Measurements from ENCODE around the gene CENPN. TPM values are rescaled to one million over a fixed set of nuclear protein-coding genes. Genes with fewer than 3 reads are reported as not detected.

Gene CENPN
- total RNA-seq, 1 experiment from 2014 or later: 76.7 TPM

- Histone ChIP-seq H3K4me2 (ENCODE audit: low read length) (no peak overlapping the region; the same call in 1 of the 2 replicates), H3K36me3 (ENCODE audit: control insufficient read depth in 1 of 2, insufficient read depth in 2 of 2, low read length in 2 of 2) (peaks cover 0 to 6% of the 10 kb centered on the region in 2 experiments; a peak in 2 of 4 replicates), H3K9me3 (ENCODE audit: control insufficient read depth in 1 of 2, insufficient read depth in 1 of 2, low read depth in 1 of 2, low read length in 2 of 2) (no peaks in the 10 kb centered on the region), H2AFZ (ENCODE audit: low read depth, low read length, poor library complexity, severe bottlenecking) (no peak overlapping the region), H3K27ac (ENCODE audit: low read depth, low read length) (no peak overlapping the region), H3K9ac (ENCODE audit: low read length) (no peak overlapping the region), H3K9me2 (ENCODE audit: insufficient read depth) (0 out of 2 replicates have a peak, but pooled peaks cover 3% of the 10 kb centered on the region), H3K4me3 (replicated peaks in 1 of 2; ENCODE audit: low read depth in 1 of 2, low read length in 2 of 2) (no peak overlapping the region), H3K79me2 (ENCODE audit: insufficient read depth, low read length) (peaks cover 100% of the 10 kb centered on the region), H4K20me1 (ENCODE audit: insufficient read depth) (peaks cover 4% of the 10 kb centered on the region; the same call in 1 of the 2 replicates), H3K27me3 (ENCODE audit: insufficient read depth, low read length) (no peaks in the 10 kb centered on the region), H3K4me1 (ENCODE audit: control insufficient read depth in 1 of 2, insufficient read depth in 2 of 2, low read length in 2 of 2) (peaks cover 16 to 36% of the 10 kb centered on the region in 2 experiments)
- POLR2A ChIA-PET: interaction anchor here (0.7 kb wide), 1 partner anchor 20 kb away, joined by 3 read pairs; no protein-coding TSS in a partner anchor
- no TSS peak for BruUV-seq (replicated peaks)
- TF ChIP-seq ATF3 (IDR thresholded peaks at IDR 0.05) (no peak), REST (IDR thresholded peaks at IDR 0.05; ENCODE audit: low read depth) (no peak)
- ATAC-seq (no peak), DNase-seq (ENCODE audit: low read depth, low spot score) (no peak)
- intact Hi-C loops (cut with micrococcal nuclease): no loop called here
- RAD21 ChIA-PET (ENCODE audit: low non-redundant PET in 1 of 2, low total read pairs in 2 of 2, uncharacterized antibody in 2 of 2, unreplicated experiment in 2 of 2): no interaction called here
- CTCF ChIA-PET: no interaction called here
Measured at GRCh38 chr16:80997964-80998620, 8.9 kb upstream of the CENPN start.

- H3K4me2 ChIP-seq (ENCODE audit: low read length): no peak overlapping the region
- ChIA-PET POLR2A (no interaction called here), CTCF (no interaction called here), RAD21 (ENCODE audit: low non-redundant PET in 1 of 2, low total read pairs in 2 of 2, uncharacterized antibody in 2 of 2, unreplicated experiment in 2 of 2) (no interaction called here)
- peaks cover 20 to 33% of the 10 kb centered on the region in 2 experiments; a peak in 3 of 4 replicates for H3K4me1 ChIP-seq (ENCODE audit: control insufficient read depth in 1 of 2, insufficient read depth in 2 of 2, low read length in 2 of 2)
- BruUV-seq (replicated peaks): no TSS peak
- 0 out of 2 replicates have a peak, but pooled peaks cover 3% of the 10 kb centered on the region for H3K9me2 ChIP-seq (ENCODE audit: insufficient read depth)
- H4K20me1 ChIP-seq (ENCODE audit: insufficient read depth): peaks cover 21% of the 10 kb centered on the region; the same call in 1 of the 2 replicates
- H3K4me3 ChIP-seq (replicated peaks in 1 of 2; ENCODE audit: low read depth in 1 of 2, low read length in 2 of 2): no peak overlapping the region
- intact Hi-C loops (cut with micrococcal nuclease): loop anchor here (5.0 to 10.0 kb wide), 2 partner anchors 194 to 736 kb away; no protein-coding TSS in a partner anchor
- no peak for ATAC-seq
- no peak overlapping the region for H3K9ac ChIP-seq (ENCODE audit: low read length)
- H3K27me3 ChIP-seq (ENCODE audit: insufficient read depth, low read length): no peaks in the 10 kb centered on the region
- DNase-seq (ENCODE audit: low read depth, low spot score): no peak
- H2AFZ ChIP-seq (ENCODE audit: low read depth, low read length, poor library complexity, severe bottlenecking): no peak overlapping the region
- H3K27ac ChIP-seq (ENCODE audit: low read depth, low read length): no peak overlapping the region
- no peaks in the 10 kb centered on the region; a peak in 2 of 4 replicates for H3K36me3 ChIP-seq (ENCODE audit: control insufficient read depth in 1 of 2, insufficient read depth in 2 of 2, low read length in 2 of 2)
- no peaks in the 10 kb centered on the region for H3K9me3 ChIP-seq (ENCODE audit: control insufficient read depth in 1 of 2, insufficient read depth in 1 of 2, low read depth in 1 of 2, low read length in 2 of 2)
- peaks cover 100% of the 10 kb centered on the region for H3K79me2 ChIP-seq (ENCODE audit: insufficient read depth, low read length)
- TF ChIP-seq EGR1 (IDR thresholded peaks at IDR 0.05; ENCODE audit: low read depth) (no peak), ZFX (IDR thresholded peaks at IDR 0.05) (no peak), MAX (IDR thresholded peaks at IDR 0.05) (no peak), ZBTB33 (IDR thresholded peaks at IDR 0.05; ENCODE audit: extremely low read depth, insufficient replicate concordance, low read length) (no peak), EZH2 (IDR thresholded peaks at IDR 0.05) (no peak), ELF1 (IDR thresholded peaks at IDR 0.05; ENCODE audit: borderline replicate concordance, low read depth) (no peak), FOSL1 (IDR thresholded peaks at IDR 0.05; ENCODE audit: low read depth) (no peak), TCF7L2 (IDR thresholded peaks at IDR 0.05; ENCODE audit: borderline replicate concordance, extremely low read depth, insufficient read depth, insufficient read length) (no peak), POLR2AphosphoS5 (IDR thresholded peaks at IDR 0.05; ENCODE audit: low read depth, low read length) (no peak), SP1 (IDR thresholded peaks at IDR 0.05; ENCODE audit: low read depth) (no peak), POLR2A (IDR thresholded peaks at IDR 0.05; ENCODE audit: borderline replicate concordance, extremely low read depth, insufficient read depth, insufficient read length) (no peak), EZH2phosphoT487 (IDR thresholded peaks at IDR 0.05; ENCODE audit: borderline replicate concordance) (no peak)
Measured at GRCh38 chr16:81000873-81001272, 6.1 kb upstream of the CENPN start.
